Mononuclear cell (primary cell): ENCODE measurements around the gene GABBR2. TPM values are rescaled to one million over a fixed set of nuclear protein-coding genes. Genes with fewer than 3 reads are reported as not detected.

Experiments used
- H3K27me3 ChIP-seq: 2 replicates; pipeline ENCODE4 v1.6.0; 2011; ENCODE audit warnings: low read length, control low read depth; ENCODE audit not compliant: insufficient read depth
- H3K4me1 ChIP-seq: 2 replicates; pipeline ENCODE4 v1.5.1; 2011; ENCODE audit warnings: mild to moderate bottlenecking, low read length, control low read depth; ENCODE audit not compliant: insufficient read depth
- H3K4me3 ChIP-seq: 2 replicates; pipeline ENCODE4 v1.5.1; 2011; ENCODE audit warnings: mild to moderate bottlenecking, low read length, moderate library complexity
- H3K9me3 ChIP-seq: 2 replicates; pipeline ENCODE4 v1.5.1; 2011; ENCODE audit warnings: low read depth, mild to moderate bottlenecking, control low read depth, low read length
- total RNA-seq: library from RNA; depleted of rRNA; stranded (reverse); fragments of >200 nt; gene quantifications from one replicate; pipeline ENCODE4 v1.2.3, GENCODE V29; 2012

GABBR2 gene
- total RNA-seq, 1 donor: under 0.01 TPM

DNA sequence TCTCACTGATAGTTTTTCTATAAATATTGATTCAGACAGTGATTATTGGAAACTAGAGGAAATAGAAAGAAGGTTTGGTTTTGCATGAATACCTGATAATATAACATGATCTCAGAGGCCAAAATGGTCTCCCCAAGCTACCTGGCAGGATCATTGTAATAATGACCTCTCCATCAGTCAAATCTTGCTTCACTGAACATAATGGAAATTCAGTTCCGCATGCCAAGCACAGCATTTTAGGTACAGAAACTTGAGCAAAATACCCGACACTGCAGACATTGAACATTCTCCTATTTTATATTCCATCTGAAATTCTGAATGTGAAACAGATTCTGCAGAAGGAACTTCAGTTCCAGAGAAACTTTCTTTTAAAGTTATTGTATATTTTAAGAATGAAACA is 444.2 kb downstream of the GABBR2 start:
- Histone ChIP-seq H3K9me3 (no peaks in the 10 kb centered on the region), H3K4me3 (no peak overlapping the region), H3K27me3 (no peaks in the 10 kb centered on the region), H3K4me1 (no peaks in the 10 kb centered on the region)

DNA sequence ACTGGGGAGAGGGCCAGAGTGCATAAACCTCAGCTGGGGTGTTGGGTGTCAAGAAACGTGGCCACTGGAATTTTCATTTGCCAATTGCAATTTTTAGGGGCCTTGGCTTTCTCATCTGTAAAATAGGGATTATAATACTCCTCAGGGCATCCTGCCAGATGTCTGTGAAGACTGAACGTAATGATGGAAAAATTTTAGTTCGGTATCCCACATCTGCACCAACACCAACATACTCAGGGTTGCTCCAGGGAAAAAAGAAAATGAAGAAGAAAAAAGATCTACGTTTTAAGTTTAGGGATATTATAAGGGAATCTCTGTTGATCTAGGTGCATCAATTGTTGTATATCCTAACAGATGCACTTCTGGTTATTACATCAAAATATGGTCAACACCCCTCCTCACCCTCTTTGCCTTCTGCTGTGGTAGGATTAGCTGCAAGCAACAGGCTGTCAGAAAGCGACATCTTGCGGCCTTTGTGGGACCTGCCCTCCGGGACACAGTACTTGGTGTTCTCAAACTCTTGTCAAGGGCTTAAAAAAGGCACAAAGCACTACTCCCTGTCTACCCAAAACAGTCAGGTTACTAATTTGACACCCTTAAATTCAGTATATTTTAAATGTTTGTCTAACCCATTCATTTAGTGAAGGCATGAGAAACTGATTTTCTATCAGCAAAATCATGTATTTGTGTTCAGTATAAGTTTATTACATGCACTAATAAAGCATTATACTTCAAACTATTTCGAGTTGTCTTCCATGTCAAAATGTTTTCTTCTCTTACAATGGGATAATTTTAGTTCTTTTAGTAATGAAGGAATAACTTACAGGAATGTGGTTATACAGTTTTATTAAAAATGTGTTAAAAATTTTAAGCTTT is 445.0 kb downstream of the GABBR2 start:
- Histone ChIP-seq H3K9me3 (no peaks in the 10 kb centered on the region), H3K4me3 (no peak overlapping the region), H3K4me1 (no peaks in the 10 kb centered on the region), H3K27me3 (no peaks in the 10 kb centered on the region)

DNA sequence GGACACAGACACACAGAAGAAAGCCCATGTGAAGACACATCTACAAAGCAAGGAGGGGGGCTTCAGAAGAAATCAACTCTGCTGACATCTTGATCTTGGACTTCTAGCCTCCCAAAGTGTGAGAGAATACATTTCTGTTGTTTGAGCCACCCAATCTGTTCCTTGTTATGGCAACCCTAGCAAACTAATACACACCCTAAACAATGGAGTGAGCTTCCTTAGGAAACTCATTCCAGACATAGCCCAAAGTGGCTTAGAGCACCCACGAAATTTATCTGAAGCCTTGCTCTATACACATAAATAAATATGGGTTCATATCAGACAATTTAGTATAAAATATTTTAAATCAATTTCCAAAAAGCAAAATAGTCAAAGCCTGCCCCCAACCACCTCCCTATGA is 445.7 kb downstream of the GABBR2 start:
- H3K27me3 ChIP-seq: no peaks in the 10 kb centered on the region
- no peaks in the 10 kb centered on the region for H3K9me3 ChIP-seq
- no peaks in the 10 kb centered on the region for H3K4me1 ChIP-seq
- H3K4me3 ChIP-seq: no peak overlapping the region

DNA sequence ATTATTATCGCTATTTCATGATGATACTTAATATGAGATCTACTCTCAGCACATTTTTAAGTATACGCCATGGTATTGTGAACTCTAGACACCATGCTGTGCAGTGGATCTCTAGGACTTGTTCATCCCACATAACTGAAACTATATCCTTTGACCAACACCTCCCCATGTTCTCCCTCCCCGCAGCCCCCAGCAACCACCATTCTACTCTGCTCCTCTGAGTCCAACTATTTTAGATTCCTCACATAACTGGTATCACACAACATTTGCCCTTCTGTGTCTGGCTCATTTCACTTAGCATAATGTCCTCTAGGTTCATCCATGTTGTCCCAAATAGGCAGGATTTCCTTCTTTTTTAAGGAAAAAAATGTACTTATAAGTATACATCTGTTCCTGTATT is 446.7 kb downstream of the GABBR2 start:
- Histone ChIP-seq H3K4me1 (peaks cover 3% of the 10 kb centered on the region), H3K27me3 (no peaks in the 10 kb centered on the region), H3K9me3 (no peaks in the 10 kb centered on the region), H3K4me3 (no peak overlapping the region)

DNA sequence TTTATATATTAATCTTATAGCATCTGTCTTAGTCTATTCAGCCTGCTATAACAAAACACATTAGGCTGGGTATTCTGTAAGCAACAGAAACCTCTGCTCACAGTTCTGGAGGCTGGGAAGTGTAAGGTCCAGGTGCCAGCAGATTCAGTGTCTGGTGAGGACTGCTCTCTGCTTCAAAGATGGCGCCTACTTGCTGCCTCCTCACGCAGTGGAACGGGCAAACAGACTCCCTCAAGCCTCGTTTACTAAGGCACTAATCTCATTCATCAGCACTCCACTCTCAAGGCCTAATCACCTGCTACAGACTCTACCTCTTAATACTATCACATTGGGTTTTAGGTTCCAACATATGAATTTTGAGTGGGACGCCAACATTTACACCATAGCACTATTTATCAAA is 448.1 kb downstream of the GABBR2 start:
- H3K27me3 ChIP-seq: no peaks in the 10 kb centered on the region
- peaks cover 12% of the 10 kb centered on the region for H3K4me1 ChIP-seq
- no peaks in the 10 kb centered on the region for H3K9me3 ChIP-seq
- H3K4me3 ChIP-seq: no peak overlapping the region

DNA sequence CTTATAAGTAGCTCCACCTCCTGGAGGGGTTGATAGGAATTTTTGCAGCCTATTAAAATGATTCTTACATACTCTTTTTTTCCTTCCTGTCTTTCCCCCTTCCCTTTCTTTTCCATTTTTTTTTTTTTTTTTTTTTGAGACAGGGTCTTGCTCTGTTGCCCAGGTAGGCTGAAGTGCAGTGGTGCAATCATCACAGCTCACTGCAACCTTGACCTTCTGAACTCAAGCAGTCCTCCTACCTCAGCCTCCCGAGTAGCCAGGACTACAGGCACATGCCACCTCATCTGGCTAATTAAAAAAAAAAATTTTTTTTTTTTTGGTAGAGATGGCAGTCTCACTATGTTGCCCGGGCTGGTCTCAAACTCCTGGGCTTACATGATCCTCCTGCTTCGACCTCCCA is 448.9 kb downstream of the GABBR2 start:
- Histone ChIP-seq H3K4me1 (peaks cover 16% of the 10 kb centered on the region), H3K9me3 (no peaks in the 10 kb centered on the region), H3K27me3 (no peaks in the 10 kb centered on the region), H3K4me3 (no peak overlapping the region)

DNA sequence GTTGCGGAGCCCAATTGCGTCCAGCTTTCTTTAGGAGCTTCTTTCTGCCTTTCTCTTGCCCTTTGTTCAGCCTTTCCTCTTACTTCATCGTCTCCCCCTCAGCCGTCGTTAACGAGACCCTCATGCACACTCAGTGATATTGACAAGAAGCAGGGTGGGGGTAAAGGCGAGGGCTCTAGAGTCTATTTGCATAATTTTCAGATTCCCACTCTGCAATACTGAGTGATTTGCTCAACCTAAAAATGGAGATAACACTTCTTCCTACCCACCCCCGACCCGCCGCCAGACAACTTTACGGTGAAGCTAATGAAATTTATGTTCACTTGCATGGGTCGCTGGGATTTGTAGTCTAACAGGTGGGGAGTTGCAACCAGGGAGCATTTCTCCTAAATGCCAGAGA is 452.0 kb downstream of the GABBR2 start:
- Histone ChIP-seq H3K9me3 (no peaks in the 10 kb centered on the region), H3K27me3 (no peaks in the 10 kb centered on the region), H3K4me1 (peaks cover 47% of the 10 kb centered on the region), H3K4me3 (peak overlapping the region; percentile 94)

DNA sequence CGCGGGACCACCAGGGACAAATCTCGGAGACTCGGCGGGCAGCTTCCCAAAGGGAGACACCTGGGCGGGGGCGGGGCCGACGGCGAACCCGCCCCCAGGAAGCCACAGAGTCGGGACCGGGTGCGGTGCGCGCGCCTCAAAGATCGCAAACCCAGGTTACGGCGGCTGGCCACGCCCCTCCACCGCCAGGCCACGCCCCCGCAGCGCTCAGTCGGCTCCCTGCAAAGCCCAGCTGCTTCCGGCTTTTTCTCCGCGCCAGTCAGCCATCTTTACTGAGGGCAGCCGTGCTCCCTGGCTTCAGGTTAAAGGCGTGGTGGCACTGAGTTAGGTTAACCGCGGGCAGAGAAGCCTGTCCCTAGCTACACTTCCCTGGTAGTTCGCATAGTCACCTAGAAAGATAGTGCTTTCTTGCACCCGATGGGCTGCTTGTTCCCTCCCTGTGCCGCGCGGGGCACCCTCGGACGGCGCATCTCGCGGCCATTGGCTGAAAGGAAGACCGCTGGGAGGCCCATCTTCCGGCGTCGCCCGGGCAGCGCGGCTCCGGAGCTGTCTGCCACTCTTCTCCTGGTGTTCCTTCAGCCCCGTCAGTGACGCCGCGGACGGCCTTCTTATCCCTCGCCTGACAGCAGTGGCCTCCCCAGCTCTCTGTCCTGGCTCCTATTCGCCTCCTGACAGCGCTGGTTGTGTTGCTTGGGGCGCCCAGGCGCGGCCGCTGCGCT is 453.0 kb downstream of the GABBR2 start, which contains the start of gene TBC1D2:
TBC1D2 (minus strand) TSS at position 72 of the 719 bp plus-strand sequence. CDS start 108 bp downstream, outside the sequence.
- Histone ChIP-seq H3K9me3 (no peaks in the 10 kb centered on the region), H3K4me3 (peak within 1 kb of the TSS; percentile 94), H3K4me1 (peaks cover 57% of the 10 kb centered on the region), H3K27me3 (no peaks in the 10 kb centered on the region)

DNA sequence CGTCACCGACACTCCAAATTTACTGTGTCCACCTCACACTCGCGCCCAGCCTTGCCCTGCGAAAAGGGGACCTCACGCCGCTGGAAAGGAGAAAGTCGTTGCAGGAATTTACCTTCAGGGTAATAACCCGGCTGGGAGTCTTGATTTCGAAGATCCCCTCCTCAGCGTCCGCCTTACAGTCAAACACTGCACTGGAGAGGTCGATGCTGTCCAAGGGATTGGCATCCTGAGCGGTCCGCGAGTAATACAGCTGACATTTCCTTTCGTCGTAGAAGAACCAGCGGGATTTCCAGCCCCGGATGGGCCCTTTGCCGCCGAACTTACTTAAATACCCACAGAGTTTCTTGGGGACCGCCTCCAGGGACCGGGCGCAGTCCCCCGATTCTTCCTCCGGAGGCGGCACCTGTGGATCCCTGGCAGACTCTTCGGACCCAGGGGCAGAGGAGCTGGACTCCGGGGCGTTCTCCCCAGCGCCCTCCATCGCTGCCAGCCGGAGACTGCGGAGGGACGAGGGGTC is 453.6 kb downstream of the GABBR2 start:
- Histone ChIP-seq H3K4me3 (peak overlapping the region; percentile 94), H3K9me3 (no peaks in the 10 kb centered on the region), H3K4me1 (peaks cover 63% of the 10 kb centered on the region), H3K27me3 (no peaks in the 10 kb centered on the region)

DNA sequence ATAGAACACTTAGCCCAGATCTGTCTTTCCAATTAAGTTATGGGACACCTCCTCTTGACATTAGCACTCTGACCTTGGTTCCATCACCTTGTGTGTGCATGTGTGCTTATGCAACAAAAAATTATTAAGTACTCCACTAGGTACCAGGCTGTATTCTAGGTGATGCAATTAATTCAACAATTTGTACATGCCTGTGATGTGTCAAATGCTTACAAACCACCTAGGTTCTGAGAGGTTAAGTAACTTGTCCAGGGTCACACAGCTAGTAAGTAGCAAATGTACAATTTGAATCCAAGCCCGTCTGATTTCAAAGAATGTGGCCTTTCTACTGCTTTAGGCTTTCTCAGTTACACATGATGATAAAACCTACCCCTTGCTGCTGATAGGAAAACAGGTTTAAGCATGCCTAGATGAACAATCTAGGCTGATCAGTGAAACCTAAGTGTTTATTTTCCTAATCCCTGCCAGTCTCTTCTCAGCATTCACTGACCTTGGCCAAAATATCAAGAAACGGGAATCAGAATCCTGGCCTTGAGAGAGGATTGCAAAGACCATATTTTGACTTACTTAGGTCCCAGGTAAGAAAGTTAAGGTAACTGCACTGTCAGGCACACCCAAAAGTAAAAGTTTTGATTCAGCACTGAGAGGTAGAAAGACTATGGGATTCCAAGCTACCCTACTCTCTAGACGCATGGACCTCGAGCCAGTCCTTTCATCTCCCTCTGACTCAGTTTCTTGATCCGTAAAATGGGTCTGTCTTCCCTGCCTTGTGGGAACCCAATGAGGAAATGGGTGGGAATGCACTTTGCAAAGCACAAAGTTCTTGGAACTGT is 454.3 kb downstream of the GABBR2 start:
- peaks cover 70% of the 10 kb centered on the region for H3K4me1 ChIP-seq
- H3K9me3 ChIP-seq: no peaks in the 10 kb centered on the region
- peak overlapping the region; percentile 94 for H3K4me3 ChIP-seq
- no peaks in the 10 kb centered on the region for H3K27me3 ChIP-seq

DNA sequence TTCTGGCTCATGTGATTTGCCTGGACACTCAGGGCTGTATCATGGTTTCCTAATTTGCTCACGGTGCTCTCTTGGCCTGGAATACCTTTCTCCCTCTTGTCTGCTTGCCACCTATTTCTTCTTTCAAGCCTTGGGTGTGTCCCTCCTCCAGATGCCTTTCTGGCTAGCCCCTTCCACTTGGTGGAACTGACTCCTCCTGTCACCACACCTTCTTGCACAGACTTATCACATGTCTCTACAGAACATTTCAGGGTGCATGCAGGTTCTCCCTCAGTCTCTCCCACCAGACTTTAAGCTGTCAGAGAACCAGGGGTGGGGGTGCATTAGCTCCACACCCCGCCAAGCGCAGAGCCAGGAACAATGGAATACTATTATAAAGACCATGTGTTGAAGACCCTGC is 455.2 kb downstream of the GABBR2 start:
- Histone ChIP-seq H3K9me3 (no peaks in the 10 kb centered on the region), H3K4me3 (peak overlapping the region; percentile 94), H3K4me1 (peaks cover 78% of the 10 kb centered on the region), H3K27me3 (no peaks in the 10 kb centered on the region)

DNA sequence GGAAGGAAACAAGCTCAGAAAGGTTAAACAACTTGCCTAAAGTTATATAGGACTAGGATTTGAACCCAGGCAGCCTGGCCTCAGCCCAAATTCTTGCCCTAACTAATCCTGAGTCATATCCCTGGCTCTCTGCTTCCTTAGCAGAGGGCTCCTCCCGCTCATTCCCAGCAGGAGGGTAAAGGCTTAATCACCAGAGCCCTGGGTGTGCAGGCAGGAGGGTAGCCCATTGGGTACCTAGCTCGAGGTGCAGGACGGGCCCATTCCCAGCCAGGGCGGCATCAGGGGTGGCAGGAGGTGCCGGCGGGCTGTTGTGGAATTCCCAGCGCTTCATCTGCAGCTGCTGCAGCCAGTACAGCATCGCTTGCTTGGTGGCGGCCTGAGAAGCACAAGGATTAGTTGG is 457.2 kb downstream of the GABBR2 start:
- Histone ChIP-seq H3K4me3 (no peak overlapping the region), H3K4me1 (peaks cover 90% of the 10 kb centered on the region), H3K27me3 (no peaks in the 10 kb centered on the region), H3K9me3 (no peaks in the 10 kb centered on the region)

DNA sequence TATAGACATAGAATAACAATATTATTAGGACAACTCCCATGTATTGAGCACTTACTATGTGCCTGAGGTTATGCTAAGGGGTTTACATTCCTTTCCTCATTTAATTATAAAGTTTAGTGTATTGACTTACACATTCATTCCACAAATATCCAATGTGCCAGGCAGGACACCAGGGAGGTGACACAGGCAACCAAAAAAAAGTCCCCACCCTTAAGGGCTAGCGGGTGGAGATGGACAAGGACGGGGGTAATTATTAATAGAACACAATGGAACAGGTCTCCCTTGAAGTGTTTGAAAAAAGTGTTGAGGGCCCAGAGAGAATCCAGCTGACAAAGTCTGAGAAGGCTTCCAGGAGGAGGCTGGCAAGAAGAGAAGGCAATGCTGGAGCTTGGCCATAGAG is 459.0 kb downstream of the GABBR2 start:
- Histone ChIP-seq H3K9me3 (no peaks in the 10 kb centered on the region), H3K4me1 (peaks cover 88% of the 10 kb centered on the region), H3K4me3 (no peak overlapping the region), H3K27me3 (no peaks in the 10 kb centered on the region)

DNA sequence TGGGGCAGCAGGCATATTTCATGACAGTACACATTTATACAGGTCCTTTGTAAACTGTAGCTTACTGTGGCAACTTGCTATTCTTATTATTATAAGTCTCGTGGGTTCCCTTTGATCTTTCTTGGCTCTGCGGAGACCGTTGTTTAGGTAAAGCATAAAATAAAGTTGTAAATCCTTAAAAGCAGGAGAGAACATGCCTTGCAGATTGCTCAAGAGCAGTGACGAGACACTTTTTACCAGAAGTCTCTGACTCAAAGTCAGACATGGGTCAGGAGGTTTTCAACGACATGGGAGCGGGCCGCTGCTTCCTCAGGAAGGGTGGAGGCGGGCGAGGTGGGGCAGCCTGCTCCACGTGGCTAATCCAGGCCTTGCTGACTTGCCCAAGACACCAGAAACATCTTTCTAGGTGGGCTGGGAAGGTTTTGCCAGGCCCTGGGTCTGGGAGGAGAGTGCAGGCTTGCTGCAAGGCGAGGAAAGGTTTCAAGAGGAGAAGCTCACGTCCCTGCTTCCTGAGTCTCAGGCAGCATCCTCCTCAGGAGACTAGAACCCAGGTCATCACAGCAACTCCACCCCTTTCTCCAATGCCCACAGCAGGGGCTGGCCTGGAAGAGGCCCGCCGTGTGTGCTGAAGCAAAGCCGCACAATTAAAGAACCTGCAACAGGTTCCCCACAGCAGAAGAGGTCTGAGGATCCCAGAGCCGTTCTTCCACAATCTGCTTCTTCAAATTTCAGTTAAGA is 459.8 kb downstream of the GABBR2 start:
- H3K27me3 ChIP-seq: no peaks in the 10 kb centered on the region
- peaks cover 82% of the 10 kb centered on the region for H3K4me1 ChIP-seq
- no peaks in the 10 kb centered on the region for H3K9me3 ChIP-seq
- no peak overlapping the region for H3K4me3 ChIP-seq
